ENCODE measurements around the gene ZFYVE28. TPM values are rescaled to one million over a fixed set of nuclear protein-coding genes. Genes with fewer than 3 reads are reported as not detected.

Gene ZFYVE28
- total RNA-seq, 2 experiments from 2014 or later, result 26.2 to 28.0 TPM

DNA sequence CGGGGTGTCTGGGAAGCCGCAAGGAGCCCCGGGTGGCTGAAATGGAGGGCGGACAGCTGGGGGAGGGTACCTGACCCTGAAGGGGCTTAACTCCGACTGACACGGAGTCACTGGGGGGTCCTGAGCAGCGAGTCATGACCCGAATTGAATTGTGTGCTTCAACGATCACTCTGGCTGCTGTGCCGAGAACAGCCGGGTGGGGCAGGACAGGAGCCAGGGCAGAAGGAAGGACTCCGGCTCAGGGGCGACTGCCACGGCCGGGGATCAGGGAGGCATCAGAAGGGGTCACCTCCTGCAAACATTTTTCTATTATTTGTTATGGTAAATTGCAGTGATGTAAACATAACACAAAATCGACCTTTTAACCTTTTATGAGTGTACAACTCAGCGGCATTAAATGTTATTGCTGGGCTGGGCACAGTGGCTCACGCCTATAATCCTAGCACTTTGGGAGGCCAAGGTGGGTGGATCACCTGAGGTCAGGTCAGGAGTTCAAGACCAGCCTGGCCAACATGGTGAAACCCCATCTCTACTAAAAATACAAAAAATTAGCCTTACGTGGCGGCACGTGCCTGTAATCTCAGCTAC lies 21.6 kb downstream of the ZFYVE28 start:
- Histone ChIP-seq H3K9me3 (ENCODE audit: control insufficient read depth in 1 of 2, insufficient read depth in 1 of 2, low read length in 2 of 2) (peaks cover 0 to 5% of the 10 kb centered on the region in 2 experiments), H3K4me1 (ENCODE audit: insufficient read depth, low read length) (peaks cover 40% of the 10 kb centered on the region), H3K27ac (ENCODE audit: low read depth in 1 of 2, low read length in 2 of 2) (no peak overlapping the region), H3K4me3 (ENCODE audit: low read length) (no peak overlapping the region), H3K36me3 (ENCODE audit: insufficient read depth, low read length) (no peaks in the 10 kb centered on the region), H3K27me3 (ENCODE audit: control insufficient read depth in 1 of 2, insufficient read depth in 2 of 2, low read length in 2 of 2) (peaks cover 0 to 2% of the 10 kb centered on the region in 2 experiments)
- POLR2A ChIA-PET, result no interaction called here
- Mint-ChIP-seq H3K27me3 (peaks cover 6% of the 10 kb centered on the region), H3K9me3 (no peaks in the 10 kb centered on the region), H3K27ac (no peak overlapping the region), H3K36me3 (ENCODE audit: low read depth) (no peaks in the 10 kb centered on the region), H3K4me3 (no peak overlapping the region), H3K4me1 (ENCODE audit: low read depth) (peaks cover 43% of the 10 kb centered on the region)
- no peak for DNase-seq
- ATAC-seq (ENCODE audit: poor library complexity), result no peak
- TF ChIP-seq CTCF (IDR thresholded peaks at IDR 0.05), result no peak
- CTCF ChIA-PET, result interaction anchor here (0.9 kb wide), 1 partner anchor 10 kb away, joined by 3 read pairs; no protein-coding TSS in a partner anchor
- intact Hi-C loops (cut with DNase I, micrococcal nuclease), result no loop called here

DNA sequence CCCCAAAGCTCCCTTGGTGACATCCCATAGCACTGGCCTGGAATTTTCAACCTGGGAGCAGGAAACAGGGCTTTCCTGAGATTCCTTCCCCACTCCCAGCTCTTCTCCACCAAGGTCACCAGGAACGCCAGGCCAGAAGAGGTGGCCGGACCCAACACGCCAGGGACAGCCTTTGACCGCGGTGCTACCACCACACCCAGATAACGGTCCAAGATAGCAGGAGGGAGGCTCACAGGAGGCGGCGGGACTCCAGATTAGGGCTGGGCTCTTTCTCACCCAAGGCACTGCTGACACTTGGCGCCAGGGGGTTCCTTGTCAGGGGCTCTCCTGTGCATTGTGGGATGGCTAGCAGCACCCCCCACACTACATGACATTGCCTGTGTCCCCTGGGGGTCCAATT lies 22.9 kb downstream of the ZFYVE28 start:
- intact Hi-C loops (cut with DNase I, micrococcal nuclease), result no loop called here
- H3K27ac Mint-ChIP-seq, result no peak overlapping the region
- ChIA-PET POLR2A (no interaction called here), CTCF (no interaction called here)
- peaks cover 14% of the 10 kb centered on the region for H3K27me3 Mint-ChIP-seq
- H3K4me1 ChIP-seq (ENCODE audit: insufficient read depth, low read length), result peaks cover 29% of the 10 kb centered on the region
- H3K27ac ChIP-seq (ENCODE audit: low read depth in 1 of 2, low read length in 2 of 2), result no peak overlapping the region
- H3K36me3 ChIP-seq (ENCODE audit: insufficient read depth, low read length), result no peaks in the 10 kb centered on the region
- ATAC-seq (ENCODE audit: poor library complexity), result no peak
- H3K9me3 ChIP-seq (ENCODE audit: control insufficient read depth in 1 of 2, insufficient read depth in 1 of 2, low read length in 2 of 2), result no peaks in the 10 kb centered on the region
- no peak for DNase-seq
- H3K27me3 ChIP-seq (ENCODE audit: control insufficient read depth in 1 of 2, insufficient read depth in 2 of 2, low read length in 2 of 2), result peaks cover 0 to 2% of the 10 kb centered on the region in 2 experiments
- TF ChIP-seq CTCF (IDR thresholded peaks at IDR 0.05), result no peak
- no peak overlapping the region for H3K4me3 Mint-ChIP-seq
- H3K4me3 ChIP-seq (ENCODE audit: low read length), result no peak overlapping the region
- no peaks in the 10 kb centered on the region for H3K9me3 Mint-ChIP-seq
- H3K4me1 Mint-ChIP-seq (ENCODE audit: low read depth), result peaks cover 44% of the 10 kb centered on the region
- H3K36me3 Mint-ChIP-seq (ENCODE audit: low read depth), result no peaks in the 10 kb centered on the region

DNA sequence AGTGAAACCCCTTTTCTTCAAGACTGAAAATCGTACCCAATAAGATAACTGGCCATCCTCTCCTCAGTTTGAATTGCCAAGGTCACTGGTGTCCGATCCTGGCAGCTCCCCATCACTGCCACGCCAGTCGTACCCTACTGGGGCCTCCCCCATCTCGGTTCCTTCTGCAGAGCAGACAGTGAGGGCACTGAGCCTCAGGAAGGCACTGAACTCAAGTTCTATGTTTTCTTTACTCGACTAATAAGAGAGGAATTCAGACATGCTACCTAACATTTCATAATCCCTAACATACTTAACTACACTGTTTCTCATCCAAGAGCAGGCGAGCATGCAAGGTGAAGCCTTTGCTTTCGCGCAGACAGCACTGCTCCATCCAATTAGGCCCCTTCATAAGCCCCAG lies 23.4 kb downstream of the ZFYVE28 start:
- Mint-ChIP-seq H3K4me3 (peak overlapping the region; percentile 20), H3K4me1 (ENCODE audit: low read depth) (peaks cover 38% of the 10 kb centered on the region), H3K36me3 (ENCODE audit: low read depth) (no peaks in the 10 kb centered on the region), H3K9me3 (no peaks in the 10 kb centered on the region), H3K27ac (peak overlapping the region; percentile 27), H3K27me3 (peaks cover 14% of the 10 kb centered on the region)
- DNase-seq (no peak), ATAC-seq (ENCODE audit: poor library complexity) (no peak)
- POLR2A ChIA-PET, result interaction anchor here (1.1 kb wide), 1 partner anchor 17 kb away, joined by 3 read pairs; no protein-coding TSS in a partner anchor
- no peak overlapping the region for H3K4me3 ChIP-seq (ENCODE audit: low read length)
- no peak for TF ChIP-seq CTCF (IDR thresholded peaks at IDR 0.05)
- peaks cover 0 to 2% of the 10 kb centered on the region in 2 experiments for H3K27me3 ChIP-seq (ENCODE audit: control insufficient read depth in 1 of 2, insufficient read depth in 2 of 2, low read length in 2 of 2)
- no peak overlapping the region for H3K27ac ChIP-seq (ENCODE audit: low read depth in 1 of 2, low read length in 2 of 2)
- intact Hi-C loops (cut with DNase I, micrococcal nuclease), result no loop called here
- CTCF ChIA-PET, result no interaction called here
- H3K9me3 ChIP-seq (ENCODE audit: control insufficient read depth in 1 of 2, insufficient read depth in 1 of 2, low read length in 2 of 2), result no peaks in the 10 kb centered on the region
- peaks cover 4% of the 10 kb centered on the region for H3K36me3 ChIP-seq (ENCODE audit: insufficient read depth, low read length)
- peaks cover 31% of the 10 kb centered on the region for H3K4me1 ChIP-seq (ENCODE audit: insufficient read depth, low read length)

Data from CD4-positive, alpha-beta T cell (primary cell).